HL-60 (cell line): ENCODE data around the gene FAM171A1.

Experiments used
- DNase-seq, 2 experiments: peaks; one replicate each; pipeline ENCODE4 v3.0.0-alpha.2; 2010 to 2020; ENCODE audit warnings: low read depth in 1 of 2, low spot score in 1 of 2
- H3K27ac ChIP-seq: fragments of 250-450 bp; sonication (Bioruptor Pico); replicated peaks from 2 replicates; pipeline ENCODE4 v1.5.1; 2020; ENCODE audit warnings: mild to moderate bottlenecking, moderate library complexity
- H3K27me3 ChIP-seq: fragments of 250-450 bp; sonication (Bioruptor Pico); 2 replicates; pipeline ENCODE4 v1.5.1; 2021; ENCODE audit warnings: mild to moderate bottlenecking, moderate library complexity; ENCODE audit not compliant: insufficient read depth, poor library complexity, severe bottlenecking
- H3K4me3 ChIP-seq: replicated peaks from 2 replicates; pipeline ENCODE4 v1.5.1; 2011; ENCODE audit warnings: mild to moderate bottlenecking, control low read depth, low read length; ENCODE audit not compliant: insufficient read depth
- GABPA ChIP-seq: IDR thresholded peaks from 2 replicates; pipeline ENCODE4 v1.6.1; 2012; ENCODE audit warnings: low read depth
- POLR2AphosphoS5 ChIP-seq: IDR thresholded peaks from 2 replicates; pipeline ENCODE4 v1.6.1; 2012; ENCODE audit warnings: low read depth
- SPI1 ChIP-seq: IDR thresholded peaks from 2 replicates; pipeline ENCODE4 v1.6.1; 2012; ENCODE audit warnings: low read depth, mild to moderate bottlenecking, borderline replicate concordance
- TF ChIP-seq, protein P1 (sequence below): IDR thresholded peaks from one replicate; pipeline ENCODE4 v1.5.1; 2011; ENCODE audit warnings: low read length, control low read depth, inconsistent platforms; ENCODE audit not compliant: insufficient read depth
- TF ChIP-seq, protein P2 (sequence below): IDR thresholded peaks from 2 replicates; pipeline ENCODE4 v1.6.1; 2012; ENCODE audit warnings: low read depth; ENCODE audit not compliant: insufficient replicate concordance

FAM171A1 gene

GRCh38 chr10:15242261-15242840 lies 128.7 kb downstream of the FAM171A1 start:
- DNase-seq, result no peak
- peak; percentile 36; the same call in 1 of the 2 replicates for TF ChIP-seq SPI1
- TF ChIP-seq POLR2AphosphoS5, result no peak
- H3K4me3 ChIP-seq, result no peak overlapping the region
- H3K27me3 ChIP-seq, result no peaks in the 10 kb centered on the region
- no peak overlapping the region for H3K27ac ChIP-seq

GRCh38 chr10:15241306-15241705 lies 129.8 kb downstream of the FAM171A1 start:
- no peak overlapping the region for H3K27ac ChIP-seq
- H3K4me3 ChIP-seq, result no peak overlapping the region
- DNase-seq, result no peak
- no peaks in the 10 kb centered on the region for H3K27me3 ChIP-seq
- TF ChIP-seq SPI1 (no peak), POLR2AphosphoS5 (no peak), GABPA (no peak)
- TF ChIP-seq, protein P1, sequence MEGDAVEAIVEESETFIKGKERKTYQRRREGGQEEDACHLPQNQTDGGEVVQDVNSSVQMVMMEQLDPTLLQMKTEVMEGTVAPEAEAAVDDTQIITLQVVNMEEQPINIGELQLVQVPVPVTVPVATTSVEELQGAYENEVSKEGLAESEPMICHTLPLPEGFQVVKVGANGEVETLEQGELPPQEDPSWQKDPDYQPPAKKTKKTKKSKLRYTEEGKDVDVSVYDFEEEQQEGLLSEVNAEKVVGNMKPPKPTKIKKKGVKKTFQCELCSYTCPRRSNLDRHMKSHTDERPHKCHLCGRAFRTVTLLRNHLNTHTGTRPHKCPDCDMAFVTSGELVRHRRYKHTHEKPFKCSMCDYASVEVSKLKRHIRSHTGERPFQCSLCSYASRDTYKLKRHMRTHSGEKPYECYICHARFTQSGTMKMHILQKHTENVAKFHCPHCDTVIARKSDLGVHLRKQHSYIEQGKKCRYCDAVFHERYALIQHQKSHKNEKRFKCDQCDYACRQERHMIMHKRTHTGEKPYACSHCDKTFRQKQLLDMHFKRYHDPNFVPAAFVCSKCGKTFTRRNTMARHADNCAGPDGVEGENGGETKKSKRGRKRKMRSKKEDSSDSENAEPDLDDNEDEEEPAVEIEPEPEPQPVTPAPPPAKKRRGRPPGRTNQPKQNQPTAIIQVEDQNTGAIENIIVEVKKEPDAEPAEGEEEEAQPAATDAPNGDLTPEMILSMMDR, result no peak
- TF ChIP-seq, protein P2, sequence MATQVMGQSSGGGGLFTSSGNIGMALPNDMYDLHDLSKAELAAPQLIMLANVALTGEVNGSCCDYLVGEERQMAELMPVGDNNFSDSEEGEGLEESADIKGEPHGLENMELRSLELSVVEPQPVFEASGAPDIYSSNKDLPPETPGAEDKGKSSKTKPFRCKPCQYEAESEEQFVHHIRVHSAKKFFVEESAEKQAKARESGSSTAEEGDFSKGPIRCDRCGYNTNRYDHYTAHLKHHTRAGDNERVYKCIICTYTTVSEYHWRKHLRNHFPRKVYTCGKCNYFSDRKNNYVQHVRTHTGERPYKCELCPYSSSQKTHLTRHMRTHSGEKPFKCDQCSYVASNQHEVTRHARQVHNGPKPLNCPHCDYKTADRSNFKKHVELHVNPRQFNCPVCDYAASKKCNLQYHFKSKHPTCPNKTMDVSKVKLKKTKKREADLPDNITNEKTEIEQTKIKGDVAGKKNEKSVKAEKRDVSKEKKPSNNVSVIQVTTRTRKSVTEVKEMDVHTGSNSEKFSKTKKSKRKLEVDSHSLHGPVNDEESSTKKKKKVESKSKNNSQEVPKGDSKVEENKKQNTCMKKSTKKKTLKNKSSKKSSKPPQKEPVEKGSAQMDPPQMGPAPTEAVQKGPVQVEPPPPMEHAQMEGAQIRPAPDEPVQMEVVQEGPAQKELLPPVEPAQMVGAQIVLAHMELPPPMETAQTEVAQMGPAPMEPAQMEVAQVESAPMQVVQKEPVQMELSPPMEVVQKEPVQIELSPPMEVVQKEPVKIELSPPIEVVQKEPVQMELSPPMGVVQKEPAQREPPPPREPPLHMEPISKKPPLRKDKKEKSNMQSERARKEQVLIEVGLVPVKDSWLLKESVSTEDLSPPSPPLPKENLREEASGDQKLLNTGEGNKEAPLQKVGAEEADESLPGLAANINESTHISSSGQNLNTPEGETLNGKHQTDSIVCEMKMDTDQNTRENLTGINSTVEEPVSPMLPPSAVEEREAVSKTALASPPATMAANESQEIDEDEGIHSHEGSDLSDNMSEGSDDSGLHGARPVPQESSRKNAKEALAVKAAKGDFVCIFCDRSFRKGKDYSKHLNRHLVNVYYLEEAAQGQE, result no peak

GRCh38 chr10:15238555-15239335 lies 132.3 kb downstream of the FAM171A1 start:
- no peak for DNase-seq
- Histone ChIP-seq H3K27me3 (no peaks in the 10 kb centered on the region), H3K4me3 (no peak overlapping the region), H3K27ac (no peak overlapping the region)
- TF ChIP-seq, protein P2, result no peak
- TF ChIP-seq POLR2AphosphoS5 (no peak), GABPA (no peak), SPI1 (no peak)
- TF ChIP-seq, protein P1, result no peak

DNA sequence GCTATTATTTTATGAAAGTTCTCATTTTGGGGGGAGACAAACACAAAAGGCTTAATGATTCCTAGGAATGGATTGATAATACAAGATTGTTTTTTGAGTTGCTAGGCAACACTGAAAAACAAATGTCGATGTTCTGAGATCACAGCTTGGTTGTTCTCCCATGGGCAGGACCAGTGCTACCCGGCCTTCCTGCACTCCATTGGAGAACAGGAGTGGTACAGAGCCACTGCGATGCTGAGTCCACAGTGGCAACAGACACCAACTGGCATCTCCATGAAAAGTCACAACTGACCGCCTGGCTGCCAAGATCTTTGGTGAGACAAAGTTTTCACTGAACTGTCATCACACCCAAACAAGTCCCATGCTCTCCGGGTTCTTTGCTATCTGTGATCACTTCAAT lies 133.7 kb downstream of the FAM171A1 start:
- DNase-seq, result no peak
- Histone ChIP-seq H3K27ac (no peak overlapping the region), H3K4me3 (no peak overlapping the region), H3K27me3 (no peaks in the 10 kb centered on the region)
- no peak for TF ChIP-seq SPI1
- TF ChIP-seq, protein P1, result no peak
- no peak for TF ChIP-seq POLR2AphosphoS5
- TF ChIP-seq, protein P2, result no peak
- TF ChIP-seq GABPA, result no peak
